ENCODE data around the gene NRCAM. TPM values are rescaled to one million over a fixed set of nuclear protein-coding genes. Genes with fewer than 3 reads are reported as not detected.

NRCAM gene
- total RNA-seq, 1 donor from 2014 or later = 9.3 TPM

- Histone ChIP-seq H3K4me3 (ENCODE audit: insufficient read depth, low read depth, low read length) (no peak overlapping the region), H2AFZ (ENCODE audit: low read depth, low read length) (no peak overlapping the region), H3K9me3 (ENCODE audit: insufficient read depth, low read depth, low read length) (peaks cover 4% of the 10 kb centered on the region), H3K79me2 (ENCODE audit: insufficient read depth, low read length) (no peaks in the 10 kb centered on the region), H4K20me1 (ENCODE audit: insufficient read depth, low read length) (no peaks in the 10 kb centered on the region), H3K27me3 (ENCODE audit: insufficient read depth, low read length) (no peaks in the 10 kb centered on the region), H3K36me3 (ENCODE audit: insufficient read depth, low read length) (no peaks in the 10 kb centered on the region), H3K27ac (ENCODE audit: low read depth, low read length) (no peak overlapping the region), H3K4me2 (ENCODE audit: low read length) (no peak overlapping the region), H3K4me1 (ENCODE audit: insufficient read depth, low read length) (peaks cover 5% of the 10 kb centered on the region), H3K9ac (ENCODE audit: low read length) (no peak overlapping the region)
- Mint-ChIP-seq H3K27ac (ENCODE audit: unreplicated experiment) (no peak overlapping the region), H3K9me3 (ENCODE audit: unreplicated experiment) (no peaks in the 10 kb centered on the region), H3K4me1 (ENCODE audit: low read depth, unreplicated experiment) (peaks cover 17% of the 10 kb centered on the region), H3K36me3 (ENCODE audit: low read depth, unreplicated experiment) (no peaks in the 10 kb centered on the region), H3K27me3 (ENCODE audit: low read depth, unreplicated experiment) (peaks cover 13% of the 10 kb centered on the region), H3K4me3 (ENCODE audit: unreplicated experiment) (no peak overlapping the region)
- TF ChIP-seq, protein P1, sequence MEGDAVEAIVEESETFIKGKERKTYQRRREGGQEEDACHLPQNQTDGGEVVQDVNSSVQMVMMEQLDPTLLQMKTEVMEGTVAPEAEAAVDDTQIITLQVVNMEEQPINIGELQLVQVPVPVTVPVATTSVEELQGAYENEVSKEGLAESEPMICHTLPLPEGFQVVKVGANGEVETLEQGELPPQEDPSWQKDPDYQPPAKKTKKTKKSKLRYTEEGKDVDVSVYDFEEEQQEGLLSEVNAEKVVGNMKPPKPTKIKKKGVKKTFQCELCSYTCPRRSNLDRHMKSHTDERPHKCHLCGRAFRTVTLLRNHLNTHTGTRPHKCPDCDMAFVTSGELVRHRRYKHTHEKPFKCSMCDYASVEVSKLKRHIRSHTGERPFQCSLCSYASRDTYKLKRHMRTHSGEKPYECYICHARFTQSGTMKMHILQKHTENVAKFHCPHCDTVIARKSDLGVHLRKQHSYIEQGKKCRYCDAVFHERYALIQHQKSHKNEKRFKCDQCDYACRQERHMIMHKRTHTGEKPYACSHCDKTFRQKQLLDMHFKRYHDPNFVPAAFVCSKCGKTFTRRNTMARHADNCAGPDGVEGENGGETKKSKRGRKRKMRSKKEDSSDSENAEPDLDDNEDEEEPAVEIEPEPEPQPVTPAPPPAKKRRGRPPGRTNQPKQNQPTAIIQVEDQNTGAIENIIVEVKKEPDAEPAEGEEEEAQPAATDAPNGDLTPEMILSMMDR (IDR thresholded peaks at IDR 0.05; ENCODE audit: insufficient read depth, low read depth, low read length) = no peak
- TF ChIP-seq EZH2 (IDR thresholded peaks at IDR 0.05; ENCODE audit: insufficient read depth, low read length) = no peak
- no peak for DNase-seq (ENCODE audit: low read depth)
- no peak for FAIRE-seq
Measured at GRCh38 chr7:108138911-108139310, 317.3 kb downstream of the NRCAM start.

GRCh38 chr7:108137993-108138392 is 318.2 kb downstream of the NRCAM start:
- H3K79me2 ChIP-seq (ENCODE audit: insufficient read depth, low read length) = no peaks in the 10 kb centered on the region
- no peaks in the 10 kb centered on the region for H3K27me3 ChIP-seq (ENCODE audit: insufficient read depth, low read length)
- Mint-ChIP-seq H3K27ac (ENCODE audit: unreplicated experiment) (no peak overlapping the region), H3K36me3 (ENCODE audit: low read depth, unreplicated experiment) (no peaks in the 10 kb centered on the region), H3K9me3 (ENCODE audit: unreplicated experiment) (no peaks in the 10 kb centered on the region), H3K4me3 (ENCODE audit: unreplicated experiment) (no peak overlapping the region), H3K4me1 (ENCODE audit: low read depth, unreplicated experiment) (peaks cover 18% of the 10 kb centered on the region), H3K27me3 (ENCODE audit: low read depth, unreplicated experiment) (peaks cover 13% of the 10 kb centered on the region)
- peaks cover 6% of the 10 kb centered on the region for H3K4me1 ChIP-seq (ENCODE audit: insufficient read depth, low read length)
- H2AFZ ChIP-seq (ENCODE audit: low read depth, low read length) = no peak overlapping the region
- no peak overlapping the region for H3K4me2 ChIP-seq (ENCODE audit: low read length)
- H4K20me1 ChIP-seq (ENCODE audit: insufficient read depth, low read length) = no peaks in the 10 kb centered on the region
- H3K9me3 ChIP-seq (ENCODE audit: insufficient read depth, low read depth, low read length) = peaks cover 4% of the 10 kb centered on the region
- DNase-seq (ENCODE audit: low read depth) (no peak), FAIRE-seq (peak; percentile 13)
- TF ChIP-seq EZH2 (IDR thresholded peaks at IDR 0.05; ENCODE audit: insufficient read depth, low read length) = no peak
- TF ChIP-seq, protein P1 (IDR thresholded peaks at IDR 0.05; ENCODE audit: insufficient read depth, low read depth, low read length) = no peak
- no peak overlapping the region for H3K9ac ChIP-seq (ENCODE audit: low read length)
- no peak overlapping the region for H3K27ac ChIP-seq (ENCODE audit: low read depth, low read length)
- H3K36me3 ChIP-seq (ENCODE audit: insufficient read depth, low read length) = no peaks in the 10 kb centered on the region
- no peak overlapping the region for H3K4me3 ChIP-seq (ENCODE audit: insufficient read depth, low read depth, low read length)

- Mint-ChIP-seq H3K27me3 (ENCODE audit: low read depth, unreplicated experiment) (peaks cover 13% of the 10 kb centered on the region), H3K4me1 (ENCODE audit: low read depth, unreplicated experiment) (peaks cover 26% of the 10 kb centered on the region), H3K36me3 (ENCODE audit: low read depth, unreplicated experiment) (no peaks in the 10 kb centered on the region), H3K9me3 (ENCODE audit: unreplicated experiment) (no peaks in the 10 kb centered on the region), H3K4me3 (ENCODE audit: unreplicated experiment) (no peak overlapping the region), H3K27ac (ENCODE audit: unreplicated experiment) (no peak overlapping the region)
- Histone ChIP-seq H3K4me1 (ENCODE audit: insufficient read depth, low read length) (peaks cover 13% of the 10 kb centered on the region), H3K79me2 (ENCODE audit: insufficient read depth, low read length) (no peaks in the 10 kb centered on the region), H3K9me3 (ENCODE audit: insufficient read depth, low read depth, low read length) (peaks cover 4% of the 10 kb centered on the region), H3K4me2 (ENCODE audit: low read length) (no peak overlapping the region), H3K27me3 (ENCODE audit: insufficient read depth, low read length) (no peaks in the 10 kb centered on the region), H3K36me3 (ENCODE audit: insufficient read depth, low read length) (no peaks in the 10 kb centered on the region), H4K20me1 (ENCODE audit: insufficient read depth, low read length) (no peaks in the 10 kb centered on the region), H2AFZ (ENCODE audit: low read depth, low read length) (no peak overlapping the region), H3K27ac (ENCODE audit: low read depth, low read length) (no peak overlapping the region), H3K4me3 (ENCODE audit: insufficient read depth, low read depth, low read length) (no peak overlapping the region), H3K9ac (ENCODE audit: low read length) (no peak overlapping the region)
- no peak for DNase-seq (ENCODE audit: low read depth)
- no peak for FAIRE-seq
- no peak for TF ChIP-seq EZH2 (IDR thresholded peaks at IDR 0.05; ENCODE audit: insufficient read depth, low read length)
- TF ChIP-seq, protein P1 (IDR thresholded peaks at IDR 0.05; ENCODE audit: insufficient read depth, low read depth, low read length) = no peak
Measured at GRCh38 chr7:108137040-108137439, 319.2 kb downstream of the NRCAM start.
